MCF 10A (cell line): Measurements from ENCODE around the gene C4orf46. TPM values are rescaled to one million over a fixed set of nuclear protein-coding genes. Genes with fewer than 3 reads are reported as not detected.

Experiments used
- BruUV-seq: library from RNA; stranded (reverse); fragments of 400-500 nt; replicated peaks from 2 replicates; lab custom pipeline; 2021; lab: Mats Ljungman, UMichigan
- CTCF ChIA-PET: fragments of 300-600 bp; sonication (Branson Sonifier 250); formaldehyde crosslinking; extraction: SDS; loops from one replicate; lab custom pipeline; 2021; ENCODE audit warnings: antibody characterized with exemption, inconsistent platforms; lab: Yijun Ruan, JAX
- POLR2A ChIA-PET: fragments of 300-600, 350-650 bp; sonication (Branson Sonifier 250); formaldehyde crosslinking; extraction: SDS; loops from one replicate; lab custom pipeline; 2020; ENCODE audit warnings: antibody characterized with exemption, inconsistent platforms; lab: Yijun Ruan, JAX
- DNase-seq: peaks from one replicate; pipeline ENCODE4 v3.0.0-alpha.2; 2018; ENCODE audit not compliant: unreplicated experiment
- H3K27ac Mint-ChIP-seq: one replicate; pipeline ENCODE4 v1.8.0; 2022; ENCODE audit warnings: mild to moderate bottlenecking, low read depth, mixed read lengths; ENCODE audit not compliant: unreplicated experiment
- H3K27me3 Mint-ChIP-seq: one replicate; pipeline ENCODE4 v1.8.0; 2022; ENCODE audit warnings: mixed read lengths; ENCODE audit not compliant: insufficient read depth, unreplicated experiment
- H3K36me3 Mint-ChIP-seq: one replicate; pipeline ENCODE4 v1.8.0; 2022; ENCODE audit warnings: mild to moderate bottlenecking, moderate library complexity, mixed read lengths; ENCODE audit not compliant: insufficient read depth, unreplicated experiment
- H3K4me1 Mint-ChIP-seq: one replicate; pipeline ENCODE4 v1.8.0; 2022; ENCODE audit warnings: mixed read lengths; ENCODE audit not compliant: insufficient read depth, unreplicated experiment
- H3K4me3 Mint-ChIP-seq: one replicate; pipeline ENCODE4 v1.8.0; 2022; ENCODE audit warnings: mild to moderate bottlenecking, moderate library complexity, mixed read lengths; ENCODE audit not compliant: unreplicated experiment
- H3K9me3 Mint-ChIP-seq: one replicate; pipeline ENCODE4 v1.8.0; 2022; ENCODE audit warnings: mixed read lengths; ENCODE audit not compliant: unreplicated experiment
- intact Hi-C: fragments of 100-400 bp; cut with micrococcal nuclease; formaldehyde crosslinking; loops from 2 replicates; pipeline ENCODE4 v1.14.1; 2022
- total RNA-seq: library from RNA; stranded (reverse); gene quantifications from 2 replicates; pipeline ENCODE4 v1.2.3, GENCODE V29; 2022
- TF ChIP-seq, protein P1 (sequence below): fragments of 200-600 bp; IDR thresholded peaks from one replicate; pipeline ENCODE4 v1.8.0; 2022; ENCODE audit warnings: antibody characterized with exemption, mild to moderate bottlenecking; ENCODE audit not compliant: unreplicated experiment

The C4orf46 gene
- total RNA-seq, 1 experiment from 2014 or later, result 7.0 TPM

DNA sequence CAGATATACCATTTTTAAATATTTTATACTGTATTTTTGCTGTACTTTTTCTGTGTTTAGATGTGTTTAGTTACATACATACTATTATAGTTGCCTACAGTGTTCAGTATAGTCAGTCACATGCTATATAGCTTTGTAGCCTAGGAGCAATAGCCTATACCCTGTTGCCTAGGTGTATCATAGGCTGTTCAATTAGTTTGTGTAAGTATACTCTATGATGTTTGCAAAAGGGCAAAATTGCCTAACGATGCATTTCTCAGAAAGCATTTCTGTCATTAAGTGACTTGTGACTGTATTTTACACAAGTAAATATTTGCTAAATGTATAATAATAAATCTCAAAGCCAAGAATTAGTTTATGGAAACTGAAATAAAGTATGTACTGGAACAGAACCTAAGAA lies 9.9 kb upstream of the C4orf46 start:
- ChIA-PET CTCF (interaction anchor here (0.6 to 1.4 kb wide), 3 partner anchors 10 to 633 kb away, joined by 3 to 4 read pairs (median 4); partner anchors contain the start of gene ETFDH), POLR2A (interaction anchor here (1.0 to 1.2 kb wide), 2 partner anchors 9 to 25 kb away, joined by 3 to 7 read pairs; partner anchors contain the start of gene ETFDH)
- BruUV-seq, result no TSS peak
- Mint-ChIP-seq H3K27ac (no peak overlapping the region), H3K4me1 (no peaks in the 10 kb centered on the region), H3K4me3 (no peak overlapping the region), H3K9me3 (no peaks in the 10 kb centered on the region), H3K36me3 (no peaks in the 10 kb centered on the region), H3K27me3 (no peaks in the 10 kb centered on the region)
- intact Hi-C loops, result no loop called here
- TF ChIP-seq, protein P1, sequence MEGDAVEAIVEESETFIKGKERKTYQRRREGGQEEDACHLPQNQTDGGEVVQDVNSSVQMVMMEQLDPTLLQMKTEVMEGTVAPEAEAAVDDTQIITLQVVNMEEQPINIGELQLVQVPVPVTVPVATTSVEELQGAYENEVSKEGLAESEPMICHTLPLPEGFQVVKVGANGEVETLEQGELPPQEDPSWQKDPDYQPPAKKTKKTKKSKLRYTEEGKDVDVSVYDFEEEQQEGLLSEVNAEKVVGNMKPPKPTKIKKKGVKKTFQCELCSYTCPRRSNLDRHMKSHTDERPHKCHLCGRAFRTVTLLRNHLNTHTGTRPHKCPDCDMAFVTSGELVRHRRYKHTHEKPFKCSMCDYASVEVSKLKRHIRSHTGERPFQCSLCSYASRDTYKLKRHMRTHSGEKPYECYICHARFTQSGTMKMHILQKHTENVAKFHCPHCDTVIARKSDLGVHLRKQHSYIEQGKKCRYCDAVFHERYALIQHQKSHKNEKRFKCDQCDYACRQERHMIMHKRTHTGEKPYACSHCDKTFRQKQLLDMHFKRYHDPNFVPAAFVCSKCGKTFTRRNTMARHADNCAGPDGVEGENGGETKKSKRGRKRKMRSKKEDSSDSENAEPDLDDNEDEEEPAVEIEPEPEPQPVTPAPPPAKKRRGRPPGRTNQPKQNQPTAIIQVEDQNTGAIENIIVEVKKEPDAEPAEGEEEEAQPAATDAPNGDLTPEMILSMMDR, result no peak
- DNase-seq, result no peak

DNA sequence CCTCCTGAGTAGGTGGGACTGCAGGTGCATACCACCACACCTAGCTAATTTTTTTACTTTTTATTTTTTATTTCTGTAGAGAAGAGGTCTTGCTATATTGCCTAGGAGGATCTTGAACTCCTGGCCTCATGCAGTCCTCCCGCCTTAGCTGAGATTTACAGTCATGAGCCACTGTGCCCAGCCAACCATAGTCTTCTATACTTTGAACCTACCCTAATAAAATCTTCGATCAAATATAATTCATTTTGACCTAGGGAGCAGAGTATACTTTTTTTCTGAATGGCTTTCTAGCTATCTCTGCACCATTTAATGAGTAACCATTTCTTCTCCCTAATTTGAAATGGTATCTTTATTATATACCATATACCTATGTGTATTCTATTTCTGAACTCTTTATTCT lies 7.1 kb upstream of the C4orf46 start:
- no peak overlapping the region for H3K27ac Mint-ChIP-seq
- H3K4me3 Mint-ChIP-seq, result no peak overlapping the region
- intact Hi-C loops, result no loop called here
- ChIA-PET CTCF (interaction anchor here (0.7 to 0.9 kb wide), 2 partner anchors 11 to 45 kb away, joined by 3 to 4 read pairs; partner anchors contain the start of gene PPID), POLR2A (interaction anchor here (0.6 to 0.9 kb wide), 3 partner anchors 9 to 12 kb away, joined by 3 read pairs; no protein-coding TSS in a partner anchor)
- TF ChIP-seq, protein P1, result no peak
- no peaks in the 10 kb centered on the region for H3K36me3 Mint-ChIP-seq
- no peaks in the 10 kb centered on the region for H3K27me3 Mint-ChIP-seq
- H3K4me1 Mint-ChIP-seq, result no peaks in the 10 kb centered on the region
- no TSS peak for BruUV-seq
- no peak for DNase-seq
- no peaks in the 10 kb centered on the region for H3K9me3 Mint-ChIP-seq

DNA sequence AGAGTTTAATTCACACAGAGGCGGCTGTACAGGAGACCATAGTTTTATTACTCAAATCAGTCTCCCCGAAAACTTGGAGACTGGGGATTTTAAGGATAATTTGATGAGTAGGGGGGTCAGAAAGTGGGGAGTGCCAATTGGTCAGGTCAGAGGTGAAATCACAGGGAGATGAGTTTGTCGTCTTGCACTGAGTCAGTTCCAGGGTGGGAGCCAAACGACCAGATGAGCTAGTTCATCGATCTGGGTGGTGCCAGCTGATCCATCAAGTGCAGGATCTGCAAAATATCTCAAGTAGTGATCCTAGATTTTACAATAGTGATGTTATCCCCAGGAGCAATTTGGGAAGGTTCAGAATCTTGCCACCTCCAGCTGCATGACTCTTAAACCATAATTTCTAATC lies 4.4 kb upstream of the C4orf46 start:
- ChIA-PET POLR2A (interaction anchor here (1.3 kb wide), 1 partner anchor 15 kb away, joined by 3 read pairs; no protein-coding TSS in a partner anchor), CTCF (no interaction called here)
- Mint-ChIP-seq H3K36me3 (peaks cover 4% of the 10 kb centered on the region), H3K27me3 (no peaks in the 10 kb centered on the region), H3K9me3 (no peaks in the 10 kb centered on the region), H3K27ac (no peak overlapping the region), H3K4me3 (no peak overlapping the region), H3K4me1 (no peaks in the 10 kb centered on the region)
- no TSS peak for BruUV-seq
- TF ChIP-seq, protein P1, result no peak
- intact Hi-C loops, result no loop called here
- no peak for DNase-seq

DNA sequence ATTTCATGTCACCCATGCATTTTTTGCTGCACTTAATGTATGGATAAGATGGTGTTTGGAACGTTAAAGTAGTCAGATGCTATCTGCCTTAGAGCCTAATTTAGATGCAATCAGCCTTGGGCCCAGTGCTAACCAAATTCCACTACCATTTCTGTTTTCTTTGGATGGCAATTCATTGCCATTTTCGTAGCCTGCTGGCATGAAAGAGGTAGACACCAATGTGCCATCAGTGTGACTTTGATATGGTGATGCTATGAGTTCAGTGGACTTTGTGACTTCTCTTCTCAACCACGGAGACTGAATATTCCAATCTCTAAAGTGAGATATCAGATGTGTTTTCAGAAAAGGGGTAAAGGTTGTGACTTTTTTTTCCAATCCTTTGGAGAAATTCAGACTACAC lies 1.9 kb upstream of the C4orf46 start:
- intact Hi-C loops, result no loop called here
- no TSS peak for BruUV-seq
- H3K27me3 Mint-ChIP-seq, result no peaks in the 10 kb centered on the region
- ChIA-PET POLR2A (interaction anchor here (1.6 kb wide), 1 partner anchor 7 kb away, joined by 7 read pairs; no protein-coding TSS in a partner anchor), CTCF (interaction anchor here (0.7 to 0.9 kb wide), 2 partner anchors 8 to 40 kb away, joined by 3 to 5 read pairs; no protein-coding TSS in a partner anchor)
- TF ChIP-seq, protein P1, result no peak
- H3K27ac Mint-ChIP-seq, result no peak overlapping the region
- no peaks in the 10 kb centered on the region for H3K9me3 Mint-ChIP-seq
- H3K36me3 Mint-ChIP-seq, result peaks cover 8% of the 10 kb centered on the region
- DNase-seq, result no peak
- H3K4me1 Mint-ChIP-seq, result peaks cover 8% of the 10 kb centered on the region
- no peak overlapping the region for H3K4me3 Mint-ChIP-seq
